HK-2 (cell line): ENCODE data around the gene CSMD2.

Source experiments
- DNase-seq: peaks from one replicate; pipeline ENCODE4 v3.0.0-alpha.2; 2018; ENCODE audit not compliant: unreplicated experiment

CSMD2 gene

GRCh38 chr1:34155860-34156259 lies 9.2 kb downstream of the CSMD2 start:
- DNase-seq: no peak

- DNase-seq: no peak
These were observed 11.8 kb downstream of the CSMD2 start for GRCh38 chr1:34153246-34153645.

- no peak for DNase-seq
These were observed 15.5 kb downstream of the CSMD2 start for GRCh38 chr1:34149501-34149900.

GRCh38 chr1:34147301-34147700 lies 17.7 kb downstream of the CSMD2 start:
- DNase-seq: no peak

GRCh38 chr1:34144766-34145165 lies 20.3 kb downstream of the CSMD2 start:
- DNase-seq: no peak

- DNase-seq: no peak
These were observed 21.1 kb downstream of the CSMD2 start for GRCh38 chr1:34143975-34144374.

- DNase-seq: no peak
These were observed 24.9 kb downstream of the CSMD2 start for GRCh38 chr1:34140011-34140676.

GRCh38 chr1:34137411-34137810 lies 27.6 kb downstream of the CSMD2 start:
- DNase-seq: no peak

- DNase-seq: no peak
These were observed 32.9 kb downstream of the CSMD2 start for GRCh38 chr1:34132161-34132420.

- no peak for DNase-seq
These were observed 33.5 kb downstream of the CSMD2 start for GRCh38 chr1:34131396-34132160.

- DNase-seq: no peak
These were observed 34.7 kb downstream of the CSMD2 start for GRCh38 chr1:34130306-34130705.

GRCh38 chr1:34129630-34130029 lies 35.4 kb downstream of the CSMD2 start:
- DNase-seq: no peak

GRCh38 chr1:34128186-34128889 lies 36.7 kb downstream of the CSMD2 start:
- DNase-seq: no peak

GRCh38 chr1:34127006-34128000 lies 37.7 kb downstream of the CSMD2 start:
- DNase-seq: no peak

- DNase-seq: no peak
These were observed 38.5 kb downstream of the CSMD2 start for GRCh38 chr1:34126486-34126885.

- no peak for DNase-seq
These were observed 39.2 kb downstream of the CSMD2 start for GRCh38 chr1:34125721-34126380.

- no peak for DNase-seq
These were observed 42.7 kb downstream of the CSMD2 start for GRCh38 chr1:34122080-34122932.

GRCh38 chr1:34115233-34115632 lies 49.8 kb downstream of the CSMD2 start:
- DNase-seq: no peak

GRCh38 chr1:34113887-34114286 lies 51.1 kb downstream of the CSMD2 start:
- no peak for DNase-seq

GRCh38 chr1:34113362-34113761 lies 51.7 kb downstream of the CSMD2 start:
- no peak for DNase-seq
